HG03469 (cell line): ENCODE measurements around the gene THY1.
"Not testable (repeated sequence)": the region's sequence is repeated elsewhere in the genome, so short reads cannot be mapped to it uniquely, and the experiment has no call there.

ENCODE experiments used
- ATAC-seq: cut with Tn5 transposase; IDR thresholded peaks from one replicate; pipeline ENCODE4 v1.9.1; 2021; ENCODE audit warnings: mild to moderate bottlenecking, moderate library complexity, moderate number of reproducible peaks; ENCODE audit not compliant: unreplicated experiment

THY1 gene

DNA sequence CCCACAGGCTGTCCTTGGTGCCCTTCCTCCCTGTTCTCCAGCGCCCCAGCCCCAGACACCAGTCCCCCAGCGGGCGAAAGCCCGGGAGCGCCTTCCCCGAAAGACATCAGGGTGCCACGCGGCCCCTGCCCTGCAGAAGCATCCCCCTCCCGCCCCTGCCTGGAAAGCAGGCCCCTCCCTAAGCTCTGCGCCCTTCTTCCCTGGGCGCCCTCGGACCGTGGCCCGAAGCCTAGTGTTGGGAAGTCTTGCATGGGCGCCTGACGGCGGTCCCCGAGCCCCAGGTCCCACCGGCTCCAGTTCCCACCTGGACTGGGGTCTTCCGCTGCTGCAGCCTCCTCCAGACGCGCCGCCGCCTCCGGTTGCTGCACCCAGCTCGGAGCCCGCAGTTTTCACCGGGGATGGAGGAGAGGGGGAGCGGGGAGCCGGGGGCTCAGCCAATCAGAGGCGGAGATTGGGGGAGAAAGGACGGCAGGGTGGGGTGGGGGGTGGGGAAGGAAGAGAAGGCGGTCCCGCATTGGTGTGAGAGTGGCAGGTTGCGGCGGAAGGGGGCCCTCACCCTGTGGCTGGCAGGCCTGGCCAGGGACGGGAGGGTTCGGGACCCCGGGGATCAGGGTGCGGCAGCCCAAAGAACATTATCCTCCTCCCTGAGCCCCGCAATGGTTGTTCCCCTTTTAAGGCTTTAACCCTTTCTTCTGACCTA is at the start of gene THY1:
Gene THY1 (minus strand): TSS at position 364 of the 700 bp plus-strand sequence. CDS start 2,267 bp downstream, outside the sequence.
- ATAC-seq = no peak

DNA sequence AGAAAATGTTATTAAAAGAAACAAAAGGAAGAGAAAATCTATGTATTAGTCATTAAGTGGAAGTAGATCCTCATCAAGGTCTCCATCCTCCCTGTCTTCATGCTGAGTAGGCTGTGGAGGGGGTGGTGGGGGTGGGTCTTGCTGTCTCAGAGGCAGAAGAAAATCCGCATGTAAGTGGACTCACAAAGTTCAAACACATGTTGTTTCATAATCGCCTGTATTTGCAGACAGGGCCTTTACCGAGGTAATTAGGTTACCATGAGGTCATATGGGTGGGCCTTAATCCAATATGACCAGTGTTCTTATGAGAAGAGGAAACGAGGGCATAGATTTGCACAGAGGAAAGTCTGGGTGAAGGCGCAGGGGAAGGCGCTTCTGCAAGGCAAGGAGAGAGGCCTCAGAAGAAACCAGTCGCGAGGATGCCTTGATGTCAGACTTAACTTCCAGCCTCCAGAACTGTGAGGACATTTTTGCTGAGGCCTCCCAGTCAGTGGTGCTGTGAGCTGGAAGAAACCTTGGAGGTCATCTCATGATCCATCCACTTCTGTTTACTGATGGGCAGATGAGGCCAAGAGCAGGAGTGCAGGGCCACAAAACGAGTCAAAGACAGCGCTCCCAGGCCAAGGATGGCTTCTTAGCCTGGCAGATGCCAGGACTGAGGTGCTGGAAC is 49.3 kb upstream of the THY1 start:
- ATAC-seq = no peak

DNA sequence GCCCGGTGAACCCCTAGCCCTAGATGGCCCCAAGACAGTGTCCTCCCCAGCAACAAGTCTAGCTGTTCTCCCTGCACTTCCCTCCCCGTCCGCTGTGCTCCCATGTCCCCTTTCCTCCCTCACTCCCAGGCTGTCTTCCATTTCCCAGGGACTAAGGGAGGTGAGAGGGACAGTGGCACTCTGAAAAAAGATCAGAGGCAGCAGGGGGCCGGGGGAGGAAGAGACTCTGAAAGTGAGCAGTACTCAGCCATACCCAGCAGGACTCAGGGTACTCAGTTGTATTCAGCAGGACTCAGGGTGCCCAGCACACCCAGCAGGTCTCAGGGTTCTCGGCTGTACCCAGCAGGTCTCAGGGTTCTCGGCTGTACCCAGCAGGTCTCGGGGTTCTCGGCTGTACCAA is 48.4 kb upstream of the THY1 start:
- no peak for ATAC-seq

DNA sequence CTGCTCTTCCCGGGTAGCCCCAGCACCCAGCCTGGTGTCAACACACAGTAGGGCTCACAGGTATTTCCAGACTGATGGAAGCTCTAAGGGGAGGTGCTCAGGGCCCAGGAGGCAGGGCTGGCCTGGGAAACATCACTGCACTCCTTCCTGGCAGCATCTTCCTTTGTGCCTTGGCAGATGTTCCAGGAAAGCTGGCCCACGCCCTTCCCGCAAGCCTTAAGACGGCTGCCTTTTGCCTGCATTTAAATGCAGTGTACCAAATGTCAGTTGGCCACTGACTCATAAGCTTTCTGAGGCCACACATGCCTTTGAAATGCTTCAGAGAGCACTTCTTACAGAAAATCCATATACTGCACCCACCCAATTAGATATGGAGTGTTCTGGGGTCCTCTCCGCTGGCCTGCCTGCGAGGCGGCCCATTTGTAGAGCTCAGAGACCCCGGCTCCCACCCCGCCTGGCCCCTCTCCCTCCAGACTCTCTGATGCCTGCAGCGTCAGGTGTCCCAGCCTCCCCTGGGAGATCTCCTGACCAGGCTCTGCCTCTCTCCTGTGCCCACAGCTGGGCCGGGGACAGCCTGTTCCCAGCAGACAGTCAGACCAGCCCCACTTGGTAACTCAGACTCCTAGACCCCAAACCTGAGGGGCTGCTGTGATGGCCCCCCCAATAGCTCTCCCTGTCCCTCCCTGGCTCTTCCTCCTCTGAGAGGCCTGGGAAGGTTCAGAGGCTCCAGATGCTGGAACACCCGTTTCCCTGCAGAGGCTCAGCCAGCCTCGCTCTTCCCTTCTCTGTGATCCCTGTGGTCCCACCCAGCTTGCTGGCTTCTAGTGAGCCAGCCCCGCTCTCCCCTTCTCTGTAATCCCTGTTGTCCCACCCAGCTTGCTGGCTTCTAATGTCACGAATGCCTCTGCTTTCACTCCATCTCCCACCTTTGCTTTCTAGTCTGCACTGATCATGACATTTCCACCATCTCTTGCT is 47.6 kb upstream of the THY1 start:
- ATAC-seq = no peak

DNA sequence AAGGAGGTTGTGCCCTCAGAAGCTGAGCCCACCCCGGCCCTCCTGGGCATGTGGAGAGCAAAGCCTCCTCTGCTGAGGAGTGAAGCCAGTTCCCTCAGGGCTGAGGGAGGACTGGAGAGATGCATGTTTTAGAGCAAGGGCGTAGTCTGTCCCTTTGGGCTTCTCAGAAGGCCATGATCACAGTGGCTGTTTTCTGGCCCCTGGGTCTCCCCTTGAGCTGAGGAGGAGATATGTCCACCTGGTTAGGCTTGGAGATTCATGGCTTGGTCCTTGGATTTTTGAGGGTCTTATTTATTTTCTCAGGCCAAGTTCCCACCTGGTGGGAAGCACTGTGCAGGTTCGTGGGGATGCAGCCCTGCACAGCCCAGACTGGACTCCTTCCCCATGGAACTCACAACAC is 46.5 kb upstream of the THY1 start:
- no peak for ATAC-seq

DNA sequence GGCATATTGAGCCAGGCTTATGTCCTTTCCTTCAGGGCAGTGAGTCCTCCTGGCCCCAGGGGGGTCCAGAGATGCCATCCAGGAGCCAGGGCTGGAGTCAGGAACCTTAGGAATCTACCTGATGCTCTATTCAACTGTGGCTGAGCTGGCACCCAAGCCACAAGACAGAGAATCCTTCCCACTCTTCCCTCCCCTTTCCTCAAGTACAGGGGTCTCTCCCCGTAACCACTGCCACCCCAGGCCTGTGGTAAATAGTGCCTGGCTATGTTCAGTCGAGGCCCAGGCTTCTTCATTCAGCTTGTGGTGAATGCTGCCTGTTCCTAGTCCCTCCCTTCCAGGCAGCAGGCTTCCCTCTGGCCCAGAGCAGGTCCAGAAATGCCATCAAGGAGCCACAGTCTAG is 45.5 kb upstream of the THY1 start:
- no peak for ATAC-seq

DNA sequence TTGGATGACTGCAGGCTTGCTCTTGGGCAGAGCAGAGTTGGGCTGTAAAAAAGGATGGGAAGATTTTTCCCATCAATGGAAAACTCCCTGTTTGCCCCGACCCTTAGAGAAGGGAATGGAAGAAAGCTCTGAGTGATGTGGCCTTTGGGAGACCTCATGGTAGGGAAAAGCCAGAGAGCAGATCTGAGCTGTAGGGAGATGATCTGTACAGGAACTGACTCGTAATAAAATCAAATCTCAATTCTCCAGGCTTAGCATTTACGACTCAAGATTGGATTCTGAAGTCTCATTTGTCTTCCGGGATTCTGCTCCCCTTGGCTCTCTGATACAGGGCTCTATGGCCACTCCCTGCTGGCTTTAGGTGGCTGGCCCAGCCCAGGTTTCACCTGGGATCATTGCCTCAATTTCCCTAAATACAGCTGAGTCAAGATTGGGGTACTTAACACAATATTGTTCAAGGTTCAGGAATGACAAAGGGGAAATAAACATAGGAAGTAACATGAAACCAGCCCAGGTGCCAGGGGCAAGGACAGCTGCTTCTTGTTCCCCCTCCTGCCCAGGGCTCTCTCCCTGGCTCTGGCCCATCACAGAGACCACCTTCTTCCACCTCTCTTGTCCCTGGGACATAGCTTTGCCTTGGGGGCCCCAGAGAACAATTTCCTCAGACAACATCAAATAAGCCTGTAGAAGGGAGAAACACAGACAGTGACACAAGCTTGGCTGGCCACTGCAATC is 38.4 kb upstream of the THY1 start:
- no peak for ATAC-seq

DNA sequence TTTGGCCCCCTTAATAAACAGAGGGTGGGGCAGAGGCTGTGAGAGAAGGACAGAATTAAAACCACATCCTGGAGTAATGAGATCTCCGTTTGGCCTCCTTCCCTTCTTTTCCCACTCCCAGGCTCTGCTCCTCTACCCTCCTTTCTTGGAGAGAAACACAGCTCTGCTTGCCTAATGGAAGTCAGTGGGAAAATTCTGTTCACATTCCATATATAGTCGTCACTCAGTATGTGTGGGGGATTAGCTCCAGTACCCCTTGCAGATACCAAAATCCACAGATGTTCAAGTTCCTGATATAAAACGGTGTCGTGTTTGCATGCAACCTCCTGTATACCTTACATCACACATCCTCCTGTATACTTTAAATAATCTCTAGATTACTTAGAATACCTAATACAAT is 37.6 kb upstream of the THY1 start:
- no peak for ATAC-seq

DNA sequence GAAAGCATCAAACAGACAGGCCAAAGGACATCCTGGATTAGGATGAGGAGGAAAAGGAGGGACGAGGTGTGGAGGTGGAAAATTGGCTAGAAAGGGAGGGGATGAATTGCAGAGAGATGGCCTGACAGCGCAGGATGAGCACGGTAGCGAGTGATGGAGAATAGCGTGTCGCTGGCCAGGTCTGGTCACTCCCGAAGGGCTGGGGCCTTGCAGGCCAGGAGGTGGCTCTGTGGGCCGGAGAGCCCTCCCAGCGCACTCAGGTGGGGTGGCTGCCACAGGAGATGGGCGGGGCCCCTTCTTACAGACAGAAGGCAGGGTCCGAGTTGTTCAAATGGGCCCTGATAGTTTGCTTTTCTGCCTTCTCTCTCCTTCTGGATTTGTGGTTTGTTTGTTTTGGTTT is 37.1 kb upstream of the THY1 start:
- no peak for ATAC-seq

DNA sequence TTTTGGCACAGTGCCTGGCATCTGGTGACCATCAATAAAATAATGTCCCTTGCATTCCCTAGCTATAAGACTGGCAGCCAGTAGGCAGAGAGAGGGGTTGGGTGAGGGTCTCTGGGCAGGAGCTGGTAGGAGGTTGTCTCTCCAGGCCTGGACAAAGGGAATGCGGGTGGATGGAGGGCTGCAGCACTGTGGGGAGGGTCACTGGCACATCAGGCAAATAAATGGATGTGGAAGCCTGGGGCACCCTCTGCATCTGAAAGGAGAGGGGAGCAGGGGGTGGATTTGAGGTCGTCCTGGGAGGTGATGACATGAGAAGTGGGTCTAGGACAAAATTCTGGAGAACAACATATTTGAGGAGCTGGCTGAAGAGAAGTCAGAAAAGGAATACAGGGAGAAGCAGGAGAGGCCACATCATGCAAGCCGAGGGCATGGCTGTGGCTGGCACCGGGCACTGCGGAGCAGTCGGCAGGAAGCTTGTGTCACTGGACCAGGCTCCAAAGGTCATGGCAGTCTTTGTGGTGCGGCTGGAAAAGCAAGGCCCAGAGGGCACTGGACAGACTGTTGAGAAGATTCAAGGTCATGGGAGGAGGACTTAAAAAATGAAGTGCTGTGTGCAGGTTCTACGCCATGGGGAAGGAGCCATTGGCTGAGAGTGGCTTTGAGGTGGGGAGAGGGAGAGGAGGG is 36.5 kb upstream of the THY1 start:
- no peak for ATAC-seq

DNA sequence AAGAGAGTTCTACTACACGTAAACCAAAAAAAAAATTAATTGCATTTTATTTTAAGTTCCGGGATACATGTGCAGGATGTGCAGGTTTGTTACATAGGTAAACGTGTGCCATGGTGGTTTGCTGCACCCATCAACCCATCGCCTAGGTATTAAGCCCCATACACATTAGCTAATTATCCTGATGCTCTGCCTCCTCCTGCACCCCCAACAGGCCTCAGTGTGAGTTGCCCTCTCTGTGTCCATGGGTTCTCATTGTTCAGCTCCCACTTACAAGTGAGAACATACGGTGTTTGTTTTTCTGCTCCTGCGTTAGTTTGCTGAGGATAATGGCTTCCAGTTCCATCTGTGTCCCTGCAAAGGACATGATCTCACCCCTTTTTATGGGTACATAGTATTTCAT is 32.7 kb upstream of the THY1 start:
- not testable (repeated sequence) for ATAC-seq

DNA sequence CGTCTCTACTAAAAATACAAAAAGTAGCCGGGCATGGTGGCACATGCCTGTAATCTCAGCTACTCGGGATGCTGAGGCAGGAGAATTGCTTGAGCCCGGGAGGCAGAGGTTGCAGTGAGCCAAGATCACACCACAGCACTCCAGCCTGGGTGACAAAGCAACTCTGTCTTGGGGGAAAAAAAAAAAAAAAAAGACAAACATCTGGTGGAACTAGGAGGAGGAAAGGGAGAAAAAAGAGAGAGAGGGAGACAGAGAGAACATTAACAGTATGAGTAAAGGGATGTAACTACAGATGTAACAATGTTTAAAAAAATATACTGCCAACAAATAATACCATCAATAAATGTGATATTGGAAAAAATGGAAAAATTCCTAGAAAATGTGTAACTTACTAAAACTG is 32.3 kb upstream of the THY1 start:
- ATAC-seq = not testable (repeated sequence)

DNA sequence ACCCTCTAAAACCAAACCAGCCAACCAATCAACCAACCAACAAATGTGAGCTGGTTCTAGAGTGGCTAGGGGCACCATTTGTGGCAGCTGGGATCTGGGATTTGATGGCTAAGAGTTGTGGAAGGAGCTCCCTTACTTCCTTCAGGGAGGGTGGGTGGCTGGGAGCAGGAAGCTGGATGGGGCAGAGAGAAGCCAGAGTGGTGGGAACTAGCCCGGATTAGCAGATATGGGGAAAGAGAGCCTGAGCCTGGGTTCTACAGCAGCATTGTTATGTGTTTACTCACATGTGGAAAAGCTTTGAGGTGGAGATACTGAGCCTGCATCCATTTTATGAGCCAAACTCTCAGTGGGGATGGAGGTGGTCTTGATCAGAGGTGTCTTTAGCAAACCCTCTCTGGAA is 30.9 kb upstream of the THY1 start:
- ATAC-seq = no peak

DNA sequence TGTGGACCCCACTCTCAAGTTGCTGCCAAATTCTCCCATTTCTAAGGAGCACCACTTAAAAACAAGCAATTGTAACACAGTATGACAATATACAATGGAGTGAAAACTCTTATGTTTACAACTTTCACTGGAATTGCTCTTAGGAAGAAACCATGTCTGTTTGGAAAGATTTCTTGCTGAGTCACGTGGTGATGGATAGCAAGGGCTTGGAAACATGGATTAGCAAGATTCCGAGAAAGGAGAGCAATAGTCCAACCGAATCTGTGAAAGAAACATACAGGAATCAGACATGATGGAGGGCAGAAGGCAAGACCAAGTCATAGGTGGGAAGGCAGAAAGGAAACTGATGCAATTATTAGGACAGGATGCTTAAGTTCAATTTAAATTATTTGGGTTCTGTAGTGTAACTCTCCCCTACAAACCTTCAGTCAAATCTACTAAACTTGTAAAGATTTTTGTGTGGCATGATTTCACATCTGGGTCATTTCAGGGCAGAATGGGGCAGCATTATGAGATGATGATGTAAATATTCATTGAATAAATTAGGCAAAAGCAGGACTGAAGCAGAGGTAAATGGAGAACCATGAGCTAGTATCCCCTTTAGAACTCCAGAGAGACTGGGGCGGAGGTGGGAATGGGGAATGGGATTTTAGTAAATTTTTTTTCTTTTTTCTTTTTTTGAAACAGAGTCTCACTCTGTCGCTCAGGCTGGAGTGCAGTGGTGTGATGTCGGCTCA is 27.8 kb upstream of the THY1 start:
- ATAC-seq = no peak

DNA sequence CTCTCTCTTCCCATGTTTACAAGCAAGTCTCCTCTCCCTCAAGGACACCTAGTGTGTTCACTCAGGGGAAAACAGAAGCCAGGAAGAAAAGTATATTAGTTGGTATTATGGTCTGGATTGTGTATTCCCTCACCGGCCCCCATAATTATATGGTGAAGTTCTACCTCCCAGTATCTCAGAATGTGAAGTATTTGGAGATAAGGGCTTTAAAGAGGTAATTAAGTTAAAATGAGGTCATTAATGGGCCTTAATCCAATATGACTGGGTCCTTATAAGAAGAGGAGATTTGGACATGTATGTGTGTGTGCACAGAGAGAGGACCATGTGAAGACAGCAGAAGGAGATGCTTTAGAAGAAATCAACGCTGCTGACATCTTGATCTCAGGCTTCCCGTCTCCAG is 26.5 kb upstream of the THY1 start:
- no peak for ATAC-seq

DNA sequence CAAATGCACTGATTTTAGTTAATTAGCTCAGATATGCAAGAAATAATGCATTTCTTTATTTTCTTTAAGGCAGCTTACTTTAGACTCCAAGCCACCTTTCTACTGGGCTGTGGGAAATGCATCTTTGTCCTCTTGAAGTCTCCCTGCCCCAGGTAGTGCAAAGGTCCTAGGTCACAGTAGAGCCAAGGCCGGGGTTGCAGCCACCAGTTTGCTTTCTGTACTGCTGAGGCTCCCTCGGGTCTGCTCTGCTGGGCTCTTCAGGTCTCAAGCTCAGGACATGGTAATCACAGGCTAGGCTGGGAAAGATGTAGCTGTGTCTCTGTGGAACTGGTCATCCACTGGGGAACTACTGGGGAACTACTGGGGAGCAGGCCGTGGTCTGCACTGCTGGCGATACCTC is 25.4 kb upstream of the THY1 start:
- ATAC-seq = no peak

DNA sequence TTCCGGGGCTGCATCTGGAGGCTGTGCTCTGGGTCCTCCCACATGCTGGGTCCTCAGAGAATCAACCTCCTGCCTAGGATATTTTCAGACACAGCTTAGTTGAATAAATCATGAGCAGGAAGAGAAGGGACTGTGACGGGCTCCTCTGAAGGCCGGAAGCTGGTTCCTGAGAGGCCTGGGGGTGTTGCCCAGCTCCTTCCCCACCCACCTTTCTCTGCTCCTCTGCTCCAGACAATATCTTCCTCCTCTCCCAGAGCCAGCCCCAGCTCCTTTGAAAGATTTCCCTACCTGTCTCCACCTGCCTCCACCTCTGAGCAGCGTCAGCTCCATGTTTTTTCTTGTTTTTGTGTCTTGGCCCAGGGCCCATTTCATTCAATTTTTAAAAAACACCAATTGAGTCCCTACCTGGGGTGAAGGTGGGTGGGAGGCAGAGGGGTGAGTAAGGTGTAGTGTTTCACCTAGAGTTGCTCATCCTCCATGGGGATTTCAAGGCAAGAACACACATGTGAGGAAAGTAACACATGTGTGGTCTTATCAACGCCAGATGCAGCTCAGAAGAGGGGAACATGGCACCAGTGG is 24.8 kb upstream of the THY1 start:
- no peak for ATAC-seq

DNA sequence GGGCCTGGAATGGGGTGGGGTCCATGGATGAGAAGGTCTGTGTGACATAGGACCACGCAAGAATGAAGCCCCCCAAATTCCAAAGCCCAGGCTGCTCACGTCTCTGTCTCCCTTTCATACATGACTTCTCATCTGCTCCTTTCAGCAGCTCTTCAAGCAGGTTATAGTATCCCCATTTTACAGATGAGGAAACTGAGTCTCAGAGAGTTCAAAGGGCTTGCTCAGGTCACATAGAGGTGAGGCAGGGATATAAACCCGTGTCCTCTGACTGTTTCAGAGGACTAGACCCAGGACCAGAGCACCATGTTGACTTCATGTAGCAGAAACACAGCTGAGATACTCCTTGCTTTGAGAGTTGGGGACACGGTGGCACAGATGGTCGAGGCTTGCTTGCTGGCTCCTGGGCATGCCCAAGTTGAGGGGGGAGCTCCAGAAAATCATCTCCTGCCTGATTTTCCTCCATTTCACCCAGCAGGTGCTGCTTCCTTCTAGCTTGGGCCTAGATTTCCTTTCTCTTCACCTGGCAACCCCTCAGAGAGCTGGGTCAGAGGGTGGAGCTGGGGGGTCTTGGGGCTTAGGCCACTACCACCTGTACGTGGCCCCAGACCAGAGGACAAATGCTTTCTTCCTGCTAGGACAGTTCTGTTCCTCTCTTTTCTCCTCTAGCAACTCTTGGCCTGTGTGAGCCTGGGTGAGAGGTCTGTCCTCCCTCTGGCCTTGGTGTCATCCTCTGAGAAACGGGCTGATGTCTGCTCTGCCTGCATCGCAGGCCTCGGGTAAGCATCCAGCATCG is 24.1 kb upstream of the THY1 start:
- ATAC-seq = no peak
